Endometrial microvascular endothelial cells (primary cell): ENCODE results near the gene PITPNC1. TPM values are rescaled to one million over a fixed set of nuclear protein-coding genes. Genes with fewer than 3 reads are reported as not detected.
"Not testable (repeated sequence)": the region's sequence is repeated elsewhere in the genome, so short reads cannot be mapped to it uniquely, and the experiment has no call there.

Experiments used
- in situ Hi-C: cut with HindIII; loops from 2 replicates; pipeline ENCODE4 v1.10.0; 2017; ENCODE audit warnings: low sequenced_read_pairs, low pct_unique_long_range_greater_than_20kb; ENCODE audit errors: inconsistent ontology term
- total RNA-seq: library from RNA; depleted of rRNA; stranded (reverse); fragments of >200 nt; gene quantifications from one replicate; pipeline ENCODE4 v1.2.3, GENCODE V29; 2015; ENCODE audit errors: inconsistent ontology term

The PITPNC1 gene
- total RNA-seq, 1 donor from 2014 or later = 7.1 TPM

DNA sequence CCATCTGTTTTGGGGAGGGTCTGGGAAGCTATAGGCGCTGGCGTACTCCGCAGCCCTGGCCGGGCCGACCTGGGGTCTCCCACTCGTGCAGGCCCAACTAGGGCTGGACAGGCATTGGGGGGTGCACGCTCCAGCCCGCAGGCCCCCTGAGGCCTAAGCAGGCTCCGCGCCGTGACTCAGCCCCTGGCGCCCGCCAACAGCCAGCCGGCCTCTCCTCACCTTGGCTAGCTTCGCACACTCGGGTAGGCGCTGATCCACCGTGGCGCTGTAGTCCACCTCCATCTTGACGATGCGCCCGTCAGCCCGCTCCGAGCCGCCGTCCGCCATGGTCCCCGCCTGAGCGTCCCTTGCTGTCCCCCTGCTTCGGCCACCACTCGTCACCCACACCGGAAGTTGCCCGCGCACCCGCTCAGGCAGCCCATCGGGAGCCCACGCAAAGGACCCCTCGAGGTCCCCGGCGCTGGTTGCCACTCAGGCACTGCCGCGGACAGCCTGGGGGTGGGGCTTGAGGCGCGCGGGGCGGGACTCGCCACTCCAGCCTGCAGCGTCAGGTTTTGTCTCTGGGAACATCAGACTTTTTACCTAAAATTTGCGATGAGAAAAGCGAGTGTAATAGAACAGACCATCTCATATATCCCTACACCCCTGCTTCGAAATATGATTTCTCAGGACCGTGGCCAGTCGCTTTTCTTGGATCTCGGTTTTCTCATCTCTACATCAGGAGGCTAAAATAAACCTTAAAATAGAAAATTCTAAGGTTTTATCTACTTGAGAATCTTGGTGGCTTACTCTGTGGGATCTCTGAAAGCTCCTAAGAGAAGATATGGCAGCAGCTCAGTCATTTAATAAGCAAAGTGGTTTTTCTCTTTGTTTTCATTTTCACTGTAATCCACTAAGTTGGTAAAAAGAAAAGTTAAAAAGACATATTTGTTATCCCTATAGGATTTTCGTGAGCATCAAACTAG lies 10.6 kb upstream of the PITPNC1 start, which contains the start of gene PSMD12:
PSMD12 (minus strand) TSS at position 385 of the 965 bp plus-strand sequence; CDS start at position 327, 58 bp downstream.
- in situ Hi-C loops = no loop called here

DNA sequence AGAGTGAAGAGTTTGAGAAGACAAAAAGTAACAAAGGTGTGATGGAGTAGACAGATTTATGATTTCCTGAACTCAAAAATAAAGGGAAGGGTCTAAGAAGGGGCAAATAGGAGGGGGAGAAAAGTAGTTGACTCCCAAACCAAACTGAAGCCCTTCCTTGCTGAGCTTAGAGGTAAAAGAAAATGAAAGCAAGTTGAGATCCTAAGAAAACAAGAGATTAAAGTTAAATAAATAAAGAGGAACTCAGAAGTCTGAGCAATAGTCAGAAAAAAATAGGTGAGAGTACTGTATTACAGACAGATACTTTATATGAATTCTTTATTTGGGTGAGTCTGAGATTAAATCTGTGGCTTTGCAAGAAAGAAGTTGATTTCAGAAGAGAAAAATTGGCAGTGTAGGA lies 7.4 kb upstream of the PITPNC1 start:
- in situ Hi-C loops = no loop called here

DNA sequence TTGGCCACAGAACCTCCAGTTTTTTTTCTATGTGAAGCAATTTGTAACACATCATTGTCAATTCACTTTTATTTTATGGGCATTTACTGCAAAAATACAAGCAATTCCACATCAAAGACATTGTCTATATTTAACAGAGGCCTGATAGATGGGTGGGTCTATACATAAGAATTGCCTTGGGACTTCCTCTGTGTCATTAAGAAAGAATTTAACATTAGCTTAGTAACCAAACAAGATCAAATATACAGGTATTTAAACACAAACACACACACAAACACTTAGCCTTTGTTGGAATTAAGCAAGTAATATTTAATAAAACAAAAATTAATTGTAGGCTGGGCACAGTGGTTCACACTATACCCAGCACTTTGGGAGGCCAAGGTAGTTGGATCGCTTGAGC lies 4.3 kb upstream of the PITPNC1 start:
- in situ Hi-C loops = no loop called here

DNA sequence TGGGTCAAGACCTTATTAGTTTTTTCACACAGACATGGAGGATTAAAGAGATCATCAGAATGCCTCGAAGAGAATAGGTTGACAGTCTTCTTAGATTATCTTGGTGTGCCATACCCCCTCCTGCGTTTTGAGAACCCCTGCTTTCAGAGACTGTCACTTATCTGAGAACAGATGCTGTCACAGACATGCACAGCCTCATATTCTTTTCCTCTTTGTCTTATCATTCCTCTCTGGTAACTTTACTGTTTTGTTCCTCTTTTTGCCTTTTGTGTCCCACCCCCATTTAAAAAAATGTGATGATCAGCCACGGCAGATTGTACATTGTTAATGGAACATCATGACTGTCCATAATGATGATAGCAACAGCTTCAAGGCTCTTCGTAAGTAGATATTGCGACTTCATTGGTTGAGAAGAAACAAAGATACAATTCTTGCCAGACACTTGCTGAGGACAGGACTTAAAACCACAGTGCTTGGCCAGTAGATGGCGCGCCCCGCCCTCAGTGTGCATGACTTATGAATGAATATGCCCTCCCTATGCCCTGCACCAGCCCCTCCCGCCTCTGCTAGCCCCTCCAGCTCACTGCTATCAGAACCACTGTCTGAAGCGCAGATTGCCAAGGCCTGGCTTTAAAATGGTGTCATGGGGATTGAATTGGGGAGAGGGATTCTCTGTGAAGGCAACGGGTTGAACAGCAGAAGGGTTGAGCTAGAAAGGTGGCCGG lies 2.6 kb upstream of the PITPNC1 start:
- in situ Hi-C loops = no loop called here

DNA sequence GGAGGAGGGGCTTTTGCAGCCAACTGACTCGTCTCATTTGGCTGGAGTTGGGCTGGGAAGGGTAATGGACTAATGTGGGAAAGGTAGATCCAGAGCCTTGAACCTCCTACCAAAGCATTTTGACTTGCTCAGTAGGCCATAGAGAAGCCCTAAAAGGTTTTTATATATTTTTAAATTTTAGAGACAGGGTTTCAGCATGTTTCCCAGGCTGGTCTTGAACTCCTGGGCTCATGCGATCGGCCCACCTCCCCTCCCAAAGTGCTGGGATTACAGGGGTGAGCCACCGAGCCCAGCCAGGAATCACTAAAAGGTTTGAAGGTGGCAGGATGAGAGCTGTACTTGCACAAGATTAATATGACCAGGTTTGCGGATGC lies 2.0 kb upstream of the PITPNC1 start:
- in situ Hi-C loops = no loop called here

DNA sequence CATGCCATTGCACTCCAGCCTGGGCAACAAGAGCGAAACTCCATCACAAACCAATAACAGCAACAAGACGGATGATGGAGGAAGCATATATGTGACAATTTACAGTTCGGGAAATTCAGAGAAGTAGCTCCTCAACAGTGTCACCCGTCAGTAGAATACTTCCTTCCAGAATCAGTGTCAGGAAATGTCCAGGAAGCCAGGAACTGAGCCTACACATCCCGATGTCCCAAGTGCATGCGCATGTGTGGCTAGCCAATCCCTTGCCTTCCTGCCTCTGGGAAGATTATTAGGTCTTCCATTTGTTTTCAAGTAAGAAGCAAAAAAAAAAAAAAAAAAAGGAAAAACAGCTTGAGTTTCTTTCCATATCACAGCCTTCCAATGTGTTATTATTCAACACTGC lies 1.4 kb upstream of the PITPNC1 start:
- in situ Hi-C loops = no loop called here

DNA sequence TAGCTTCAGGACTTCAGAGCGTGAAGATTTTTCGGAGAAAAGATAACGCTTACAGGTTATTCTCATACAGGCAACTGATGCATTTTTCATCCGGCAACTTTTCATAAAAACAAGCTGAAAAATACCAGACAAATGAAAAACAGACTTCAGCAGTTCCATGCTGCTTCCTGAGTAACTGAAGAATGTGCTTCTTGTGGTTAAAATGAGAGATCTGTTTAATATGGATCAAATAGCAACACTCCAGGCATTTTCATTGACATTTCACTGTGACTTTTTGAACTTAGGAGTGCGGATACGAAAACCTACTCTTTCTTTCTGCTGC lies 705 bp upstream of the PITPNC1 start:
- in situ Hi-C loops = no loop called here

DNA sequence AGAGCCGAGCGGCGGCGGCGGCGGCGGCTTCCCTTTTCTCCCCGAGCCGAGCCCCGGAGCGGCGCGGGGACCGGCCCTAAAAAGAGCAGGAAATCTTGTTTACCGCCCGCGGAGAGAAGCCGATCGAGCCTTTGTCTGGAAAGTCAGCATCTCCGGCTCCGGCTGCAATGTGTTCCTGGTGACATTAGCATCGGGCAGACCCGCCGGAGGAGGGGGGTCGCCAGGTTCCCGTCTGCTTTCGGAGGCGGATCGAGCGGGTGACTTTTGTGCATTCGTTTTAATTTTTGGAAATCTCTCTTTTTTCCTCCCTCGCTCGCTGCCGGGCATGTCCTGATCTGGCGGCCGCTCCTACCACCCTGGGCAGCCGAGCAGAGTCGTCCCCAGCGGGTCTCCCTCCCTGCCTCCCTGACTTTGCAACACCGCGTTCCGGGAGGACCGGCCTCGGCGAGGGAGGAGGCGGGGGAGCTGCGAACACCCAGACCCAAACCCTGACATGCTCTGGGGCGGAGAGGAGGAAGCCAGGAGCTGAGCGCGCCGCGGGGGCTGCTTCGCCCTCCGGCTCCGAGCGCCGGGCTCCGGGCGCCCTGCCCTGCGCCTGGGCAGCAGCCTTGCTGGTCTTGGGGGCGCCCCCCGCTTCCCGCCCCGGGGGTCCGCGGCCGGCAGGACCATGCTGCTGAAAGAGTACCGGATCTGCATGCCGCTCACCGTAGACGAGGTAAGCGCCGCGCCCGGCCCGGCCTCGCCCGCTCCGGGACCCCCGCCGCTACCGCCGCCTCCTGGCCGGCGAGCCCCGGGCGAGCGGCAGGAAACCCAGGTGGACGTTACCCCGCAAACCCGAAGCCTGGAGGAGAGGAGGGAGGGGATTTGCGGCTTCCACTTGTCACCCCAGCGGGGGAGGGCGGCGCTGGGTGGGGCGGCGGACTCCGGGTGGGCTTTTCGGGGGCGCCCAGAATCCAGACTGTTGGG lies 690 bp downstream of the PITPNC1 start:
- in situ Hi-C loops = no loop called here

DNA sequence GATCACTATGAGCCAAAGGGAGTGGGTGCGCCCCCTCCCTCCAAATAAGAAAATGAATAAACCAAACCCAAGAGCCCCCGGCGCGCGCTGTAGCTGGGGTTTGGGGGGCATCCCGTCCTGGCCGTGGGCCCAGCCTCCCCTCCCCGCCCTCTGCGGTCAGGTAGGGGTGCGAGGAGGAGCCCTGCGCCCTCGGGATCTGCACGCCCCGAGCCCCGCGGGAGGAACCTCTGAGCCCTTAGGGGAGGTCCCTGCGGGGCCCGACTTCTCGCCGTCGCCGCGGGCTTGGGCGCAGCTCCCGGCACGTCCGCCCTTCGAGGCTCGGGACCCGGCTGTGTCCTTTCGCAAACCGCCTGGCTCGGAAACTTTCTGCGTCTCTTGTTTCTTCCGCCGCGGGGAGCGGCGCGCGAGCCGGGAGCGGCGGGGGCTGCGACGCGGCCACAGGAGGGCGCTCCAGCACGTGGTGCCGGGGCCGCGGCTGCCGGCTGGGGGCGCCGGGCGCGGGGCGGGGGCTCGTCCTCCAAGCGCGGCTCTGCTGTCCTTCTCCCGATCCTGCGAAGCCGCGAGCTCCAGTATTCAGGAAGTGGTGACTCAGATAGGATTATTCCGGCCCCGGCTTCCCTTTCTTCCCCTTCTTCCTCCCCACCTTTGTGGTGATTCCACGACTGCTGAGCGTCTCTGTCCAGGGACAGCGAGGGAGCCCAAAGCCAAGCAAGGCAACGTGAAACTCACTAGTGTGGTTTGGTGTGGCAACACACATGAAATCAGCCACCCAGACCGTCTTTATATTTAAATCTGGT lies 1.6 kb downstream of the PITPNC1 start:
- in situ Hi-C loops = no loop called here

DNA sequence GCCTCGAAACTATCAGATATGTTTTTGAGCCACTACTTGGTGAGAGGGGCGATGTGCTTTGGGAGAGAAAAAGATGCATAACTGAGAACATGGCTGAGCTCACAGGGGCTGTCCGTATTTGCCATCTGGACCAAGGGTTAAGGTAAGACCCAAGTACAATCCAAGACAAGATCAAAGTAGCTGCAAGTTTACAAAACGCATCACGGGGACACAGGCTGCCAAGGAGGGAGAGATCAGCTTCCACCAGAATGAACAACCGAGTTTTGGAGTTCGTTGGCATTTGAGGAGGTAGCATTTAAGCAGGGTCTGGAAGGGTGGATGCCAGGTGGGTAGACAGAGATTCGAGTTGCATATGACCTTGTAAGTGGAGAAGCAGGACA lies 2.2 kb downstream of the PITPNC1 start:
- in situ Hi-C loops = no loop called here

DNA sequence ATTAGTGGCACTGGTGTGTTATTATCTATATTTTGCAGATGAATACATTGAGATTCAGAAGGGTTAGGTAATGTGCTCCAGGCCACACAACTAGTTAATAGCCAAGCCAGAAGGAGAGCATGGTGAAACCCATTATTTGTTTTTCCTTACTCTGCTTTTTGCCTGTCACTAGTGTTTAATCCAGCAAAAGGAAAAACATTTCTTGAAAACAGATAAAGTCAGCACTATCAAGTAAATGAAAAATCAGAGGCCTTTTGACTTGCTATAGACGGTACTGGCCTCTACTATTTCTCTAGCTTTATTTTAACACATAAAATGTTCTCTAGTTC lies 4.8 kb downstream of the PITPNC1 start:
- in situ Hi-C loops = no loop called here

DNA sequence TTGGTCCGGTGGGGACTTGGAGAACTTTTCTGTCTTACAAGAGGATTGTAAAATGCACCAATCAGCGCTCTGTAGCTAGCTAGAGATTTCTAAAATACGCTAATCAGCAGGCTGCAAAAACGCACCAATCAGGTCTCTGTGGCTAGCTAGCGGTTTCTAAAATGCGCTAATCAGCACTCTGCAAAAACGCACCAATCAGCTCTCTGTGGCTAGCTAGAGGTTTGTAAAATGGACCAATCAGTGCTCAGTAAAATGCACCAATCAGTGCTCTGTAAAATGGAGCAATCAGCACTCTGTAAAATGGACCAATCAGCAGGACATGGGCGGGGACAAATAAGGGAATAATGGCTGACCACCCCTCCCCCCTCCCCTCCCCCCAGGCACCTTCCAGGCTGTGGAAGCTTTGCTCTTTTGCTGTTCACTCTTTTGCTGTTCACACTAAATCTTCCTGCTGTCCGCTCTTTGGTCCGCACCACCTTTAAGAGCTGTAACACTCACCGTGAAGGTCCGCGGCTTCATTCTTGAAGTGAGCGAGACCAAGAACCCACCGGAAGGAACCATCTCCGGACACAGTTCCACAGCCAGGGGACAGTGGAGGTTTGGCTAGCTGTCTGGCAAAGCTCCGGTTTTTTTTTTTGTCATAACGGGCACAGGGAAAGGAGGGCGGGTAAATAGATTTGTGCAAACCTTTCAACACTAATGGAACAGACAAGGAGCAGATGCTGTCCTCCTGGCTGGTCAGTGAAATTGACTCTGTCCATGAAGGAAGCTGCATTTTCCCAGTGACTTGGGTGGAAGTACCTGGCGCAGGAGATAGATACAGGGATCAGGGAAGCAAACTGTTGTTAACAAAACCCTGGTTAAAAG lies 8.3 kb downstream of the PITPNC1 start:
- in situ Hi-C loops = no loop called here

DNA sequence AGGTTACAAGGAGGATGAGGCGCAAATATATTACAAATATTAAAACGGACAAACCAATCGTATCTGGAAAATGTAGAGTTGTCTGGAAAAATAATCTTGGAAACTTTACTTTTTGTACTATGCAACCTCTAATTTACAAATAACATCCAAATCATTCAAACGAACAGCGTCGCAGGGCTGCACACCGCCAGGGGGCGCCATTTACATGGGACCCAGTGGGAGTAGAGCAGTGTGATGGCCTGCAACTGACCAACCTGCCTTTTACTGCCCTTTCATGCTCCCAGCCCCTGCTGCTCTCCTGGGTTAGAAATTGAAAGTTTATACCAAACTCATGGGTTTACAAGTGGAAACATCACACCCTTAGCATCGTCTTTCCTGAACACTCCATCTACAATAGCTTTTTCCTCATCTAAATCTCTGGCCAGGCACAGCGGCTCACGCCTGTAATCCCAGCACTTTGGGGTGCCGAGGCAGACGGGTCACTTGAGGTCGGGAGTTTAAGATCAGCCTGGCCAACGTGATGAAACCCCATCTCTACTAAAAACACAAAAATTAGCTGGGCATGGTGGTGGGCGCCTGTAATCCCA lies 10.0 kb downstream of the PITPNC1 start:
- in situ Hi-C loops = no loop called here

DNA sequence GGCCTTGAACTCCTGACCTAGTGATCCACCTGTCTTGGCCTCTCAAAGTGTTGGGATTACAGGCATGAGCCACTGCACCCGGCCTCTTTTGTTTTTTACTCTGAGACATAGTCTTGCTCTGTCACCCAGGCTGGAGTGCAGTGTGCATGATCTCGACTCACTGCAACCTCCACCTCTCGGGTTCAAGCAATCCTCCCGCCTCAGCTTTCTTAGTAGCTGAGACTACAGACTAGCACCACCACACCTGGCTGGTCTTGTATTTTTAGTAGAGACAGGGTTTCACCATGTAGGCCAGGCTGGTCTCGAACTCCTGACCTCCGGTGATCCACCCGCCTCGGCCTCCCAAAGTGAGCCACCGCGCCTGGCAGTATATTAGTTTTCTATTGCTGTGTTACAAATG lies 11.5 kb downstream of the PITPNC1 start:
- in situ Hi-C loops = not testable (repeated sequence)

DNA sequence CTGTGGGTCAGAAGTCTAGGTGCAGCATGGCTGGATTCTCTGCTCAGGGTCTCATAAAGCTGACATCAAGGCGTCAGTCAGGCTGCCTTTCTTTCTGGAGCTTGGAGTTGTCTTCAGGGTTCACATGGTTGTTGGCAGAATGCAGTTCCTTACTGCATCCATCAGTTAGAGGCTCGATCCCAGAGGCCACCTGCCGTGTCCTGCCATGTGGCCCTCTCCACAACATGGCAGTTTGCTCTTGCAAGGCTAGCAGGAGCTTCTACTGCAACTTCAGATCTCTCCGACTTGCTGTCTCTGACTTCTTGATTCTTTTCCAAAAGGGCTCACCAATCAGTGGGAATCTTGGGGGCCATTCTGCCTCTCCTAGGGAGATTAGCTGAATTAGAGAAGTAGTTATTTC lies 11.9 kb downstream of the PITPNC1 start:
- in situ Hi-C loops = no loop called here

DNA sequence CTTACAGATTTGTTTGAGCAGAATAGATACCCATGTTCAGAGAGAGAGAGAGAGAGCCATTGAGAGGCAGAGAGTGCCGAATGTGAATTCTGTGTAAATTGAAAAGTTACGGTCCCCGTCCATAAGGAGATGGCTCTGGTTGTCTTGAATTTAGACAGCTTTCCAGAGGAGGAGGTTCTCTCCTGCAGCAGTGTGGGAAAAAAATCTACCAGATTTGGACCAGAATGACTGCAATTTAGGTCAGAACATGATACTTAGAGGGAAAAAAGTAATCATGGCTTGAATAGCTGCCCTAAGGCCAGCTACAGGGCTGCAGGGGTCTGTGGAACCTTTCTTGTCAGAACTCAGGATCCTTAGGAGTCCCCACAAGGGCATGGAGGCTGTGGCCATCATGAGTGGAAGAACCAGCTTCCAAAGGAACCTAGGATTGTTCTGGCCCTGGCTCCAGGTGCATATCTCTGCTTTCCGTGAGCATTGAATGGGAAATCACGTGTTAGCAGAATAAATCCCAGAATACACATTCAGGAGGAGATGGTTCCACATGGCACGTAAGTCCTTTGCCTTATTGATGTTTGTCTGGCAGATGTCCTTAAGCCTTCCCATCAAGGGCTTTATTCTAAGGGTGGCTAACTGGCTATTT lies 13.0 kb downstream of the PITPNC1 start:
- in situ Hi-C loops = no loop called here
